Erythroblast (primary cell): ENCODE results near the gene THBS3.
"Not testable (repeated sequence)": the region's sequence is repeated elsewhere in the genome, so short reads cannot be mapped to it uniquely, and the experiment has no call there.

Source experiments
- DNase-seq, 2 experiments: peaks; one replicate each; lab custom pipeline; 2025; lab: John Stamatoyannopoulos, UW
- GATA1 ChIP-seq: IDR thresholded peaks from 2 replicates; pipeline ENCODE4 v1.6.1; 2011; ENCODE audit warnings: low read depth, mild to moderate bottlenecking, control low read depth, low read length, moderate library complexity
- POLR2A ChIP-seq: IDR thresholded peaks from 2 replicates; pipeline ENCODE4 v1.6.1; 2011; ENCODE audit warnings: mild to moderate bottlenecking, low read length

Gene THBS3

GRCh38 chr1:155193275-155193990 is 14.3 kb downstream of the THBS3 start:
- DNase-seq, result peak; percentile 91 to 93
- no peak for TF ChIP-seq GATA1
- TF ChIP-seq POLR2A, result peak; percentile 72

- no peak for TF ChIP-seq GATA1
- TF ChIP-seq POLR2A, result no peak
- peak; percentile 80 to 81 for DNase-seq
These were observed 15.1 kb downstream of the THBS3 start for GRCh38 chr1:155192346-155193274.

- TF ChIP-seq POLR2A (no peak), GATA1 (no peak)
- DNase-seq, result no peak
These were observed 15.8 kb downstream of the THBS3 start for GRCh38 chr1:155191904-155192303.

- not testable (repeated sequence) for DNase-seq
These were observed 17.8 kb downstream of the THBS3 start for GRCh38 chr1:155189926-155190325.

- TF ChIP-seq GATA1 (no peak), POLR2A (no peak)
- no peak for DNase-seq
These were observed 19.4 kb downstream of the THBS3 start for GRCh38 chr1:155188268-155188667.

GRCh38 chr1:155187456-155187891 is 20.2 kb downstream of the THBS3 start:
- DNase-seq, result no peak
- TF ChIP-seq GATA1 (no peak), POLR2A (no peak)

- no peak for TF ChIP-seq GATA1
- no peak for TF ChIP-seq POLR2A
- no peak for DNase-seq
These were observed 20.8 kb downstream of the THBS3 start for GRCh38 chr1:155186794-155187455.

- no peak for DNase-seq
- TF ChIP-seq POLR2A, result no peak
- no peak for TF ChIP-seq GATA1
These were observed 21.5 kb downstream of the THBS3 start for GRCh38 chr1:155186067-155186793.

- TF ChIP-seq POLR2A, result no peak
- TF ChIP-seq GATA1, result no peak
- no peak for DNase-seq
These were observed 22.0 kb downstream of the THBS3 start for GRCh38 chr1:155185783-155186066.

- DNase-seq, result peak; percentile 44 to 50
These were observed 22.6 kb downstream of the THBS3 start for GRCh38 chr1:155184835-155185782.

GRCh38 chr1:155184351-155184811 is 23.3 kb downstream of the THBS3 start:
- no peak for DNase-seq
- no peak for TF ChIP-seq GATA1
- no peak for TF ChIP-seq POLR2A

More at GRCh38 chr1:155184835-155185782, 22.6 kb downstream of the THBS3 start:
- TF ChIP-seq POLR2A (no peak), GATA1 (no peak)

- no peak for TF ChIP-seq POLR2A
- TF ChIP-seq GATA1, result no peak
- DNase-seq, result no peak
These were observed 23.9 kb downstream of the THBS3 start for GRCh38 chr1:155183775-155184221.
